HepG2 (cell line): ENCODE data around the gene DNPH1. TPM values are rescaled to one million over a fixed set of nuclear protein-coding genes. Genes with fewer than 3 reads are reported as not detected.
A peak's percentile ranks its signal among the peaks of the same experiment; 100 is the strongest.

Experiments used
- ATAC-seq: fragments of 200-7000 bp; cut with Tn5 transposase; 3 replicates; pipeline ENCODE4 v1.9.1; 2020; ENCODE audit warnings: mild to moderate bottlenecking, moderate library complexity
- BruUV-seq: library from RNA; stranded (reverse); fragments of 400-500 nt; replicated peaks from 2 replicates; lab custom pipeline; 2021; lab: Mats Ljungman, UMichigan
- CTCF ChIA-PET: fragments of 300-600 bp; formaldehyde crosslinking; extraction: SDS; loops from one replicate; lab custom pipeline; 2021; ENCODE audit warnings: low total read pairs, inconsistent platforms, low intra/inter-chr PET ratio; lab: Yijun Ruan, JAX
- POLR2A ChIA-PET: fragments of 350-600 bp; sonication (Branson Sonifier 250); formaldehyde crosslinking; loops from one replicate; lab custom pipeline; 2020; ENCODE audit warnings: antibody characterized with exemption, inconsistent platforms; lab: Yijun Ruan, JAX
- DNase-seq: peaks from one replicate; pipeline ENCODE4 v3.0.0-alpha.2; 2015; ENCODE audit warnings: low spot score
- FAIRE-seq: peaks from 3 replicates; lab custom pipeline; 2011; peaks lifted over from hg19 to GRCh38; lab: Jason Lieb, UNC
- H2AFZ ChIP-seq: one replicate; pipeline ENCODE4 v1.6.1; 2011; ENCODE audit warnings: low read length, inconsistent platforms
- H3K27ac ChIP-seq: fragments of 300-600 bp; 3 replicates; pipeline ENCODE4 v1.8.0; 2011; ENCODE audit warnings: mixed run types, mild to moderate bottlenecking, mixed read lengths, low read length, inconsistent platforms; ENCODE audit not compliant: insufficient read depth; ENCODE audit errors: extremely low read length
- H3K27me3 ChIP-seq, 2 experiments: fragments of 200-600 bp in 1 of 2; 2 replicates in 1 of 2; 3 replicates in 1 of 2; pipeline versions ENCODE4 v1.6.0 to v1.8.0; 2011; ENCODE audit warnings: low read length in 2 of 2, mild to moderate bottlenecking in 2 of 2, moderate library complexity in 2 of 2, inconsistent platforms in 1 of 2; ENCODE audit not compliant: insufficient read depth in 2 of 2, control insufficient read depth in 1 of 2
- H3K36me3 ChIP-seq, 2 experiments: fragments of 200-600 bp in 1 of 2; replicated peaks in 1 of 2; 2 replicates in 1 of 2; 3 replicates in 1 of 2; pipeline versions ENCODE4 v1.5.1 to v1.8.0; 2011; ENCODE audit warnings: low read length in 2 of 2, inconsistent platforms in 1 of 2; ENCODE audit not compliant: insufficient read depth in 2 of 2, control insufficient read depth in 1 of 2
- H3K4me1 ChIP-seq: 2 replicates; pipeline ENCODE4 v1.5.1; 2012; ENCODE audit warnings: low read length, inconsistent platforms; ENCODE audit not compliant: insufficient read depth
- H3K4me2 ChIP-seq: 2 replicates; pipeline ENCODE4 v1.6.0; 2011; ENCODE audit warnings: low read depth, low read length, inconsistent platforms
- H3K4me3 ChIP-seq, 3 experiments: fragments of 200-600 bp in 1 of 3; sonication (generic), shearing (Covaris generic) in 1 of 3; replicated peaks in 1 of 3; 2 replicates each; pipeline ENCODE4 v1.5.1; 2011 to 2016; ENCODE audit warnings: low read length in 3 of 3, inconsistent platforms in 2 of 3, low read depth in 2 of 3, mild to moderate bottlenecking in 2 of 3, control low read depth in 1 of 3, mixed read lengths in 1 of 3; ENCODE audit not compliant: insufficient read depth in 1 of 3
- H3K79me2 ChIP-seq: one replicate; pipeline ENCODE4 v1.6.1; 2011; ENCODE audit warnings: low read length, inconsistent platforms; ENCODE audit not compliant: insufficient read depth
- H3K9ac ChIP-seq: 2 replicates; pipeline ENCODE4 v1.6.0; 2011; ENCODE audit warnings: mild to moderate bottlenecking, low read depth, low read length, inconsistent platforms; ENCODE audit not compliant: insufficient read depth
- H3K9me3 ChIP-seq: 2 replicates; pipeline ENCODE4 v1.5.1; 2012; ENCODE audit warnings: mild to moderate bottlenecking, low read length
- H4K20me1 ChIP-seq: 2 replicates; pipeline ENCODE4 v1.6.0; 2011; ENCODE audit warnings: inconsistent platforms, mild to moderate bottlenecking, low read length, moderate library complexity; ENCODE audit not compliant: insufficient read depth
- ATF7-NPFF ChIP-seq: sonication (generic); formaldehyde crosslinking; IDR thresholded peaks from 2 replicates; pipeline ENCODE4 v1.8.1; 2023; ENCODE audit warnings: mild to moderate bottlenecking, low read depth, missing genetic modification reagents, moderate library complexity
- DBP ChIP-seq: sonication (generic); formaldehyde crosslinking; IDR thresholded peaks from 2 replicates; pipeline ENCODE4 v1.4.0; 2020; ENCODE audit warnings: missing genetic modification reagents; ENCODE audit errors: not compliant biosample characterization
- ELF1 ChIP-seq: sonication (generic); formaldehyde crosslinking; IDR thresholded peaks from 2 replicates; pipeline ENCODE4 v1.4.0; 2020; ENCODE audit warnings: missing genetic modification reagents
- HNRNPL ChIP-seq: fragments of 200-400 bp; formaldehyde crosslinking; IDR thresholded peaks from 2 replicates; pipeline ENCODE4 v1.6.1; 2017; ENCODE audit warnings: mild to moderate bottlenecking, low read depth, low read length
- HOXA5 ChIP-seq: sonication (generic); formaldehyde crosslinking; IDR thresholded peaks from 2 replicates; pipeline ENCODE4 v1.4.0; 2020; ENCODE audit warnings: missing genetic modification reagents
- MEIS1 ChIP-seq: sonication (generic); formaldehyde crosslinking; IDR thresholded peaks from 2 replicates; pipeline ENCODE4 v1.9.0; 2021; ENCODE audit warnings: mild to moderate bottlenecking, missing genetic modification reagents, moderate library complexity, borderline replicate concordance
- MLX ChIP-seq: IDR thresholded peaks from 2 replicates; pipeline ENCODE4 v1.6.1; 2016
- NBN ChIP-seq: fragments of 450-650 bp; conservative IDR thresholded peaks from 2 replicates; pipeline ENCODE4 v1.6.1; 2017
- NFIC ChIP-seq: IDR thresholded peaks from 2 replicates; pipeline ENCODE4 v1.6.1; 2012; ENCODE audit warnings: mild to moderate bottlenecking, low read length, inconsistent platforms
- NRL ChIP-seq: sonication (generic); formaldehyde crosslinking; IDR thresholded peaks from 2 replicates; pipeline ENCODE4 v1.5.0; 2020; ENCODE audit warnings: missing genetic modification reagents, mild to moderate bottlenecking, moderate library complexity, borderline replicate concordance
- PAF1 ChIP-seq: IDR thresholded peaks from 2 replicates; pipeline ENCODE4 v1.6.1; 2016; ENCODE audit warnings: missing genetic modification reagents, missing compliant biosample characterization
- RELA ChIP-seq: sonication (generic); formaldehyde crosslinking; IDR thresholded peaks from 2 replicates; pipeline ENCODE4 v1.4.0; 2020; ENCODE audit warnings: missing genetic modification reagents
- RFXAP ChIP-seq: sonication (generic); formaldehyde crosslinking; IDR thresholded peaks from 2 replicates; pipeline ENCODE4 v1.4.0; 2020; ENCODE audit warnings: missing genetic modification reagents, borderline replicate concordance
- SOX6 ChIP-seq, 2 experiments: fragments of 450-650 bp in 1 of 2; sonication (generic) in 1 of 2; formaldehyde crosslinking in 1 of 2; IDR thresholded peaks; 2 replicates each; pipeline versions ENCODE4 v1.4.0 to v1.6.1; 2017 to 2020; ENCODE audit warnings: antibody characterized with exemption in 1 of 2, mild to moderate bottlenecking in 1 of 2, missing genetic modification reagents in 1 of 2
- WIZ ChIP-seq: sonication (generic); formaldehyde crosslinking; IDR thresholded peaks from 2 replicates; pipeline ENCODE4 v1.5.1; 2020; ENCODE audit warnings: mild to moderate bottlenecking, missing genetic modification reagents
- YY1 ChIP-seq: IDR thresholded peaks from 2 replicates; pipeline ENCODE4 v1.6.1; 2011; ENCODE audit warnings: low read length, low read depth, moderate library complexity, mild to moderate bottlenecking; ENCODE audit not compliant: insufficient read depth, insufficient replicate concordance
- ZNF343 ChIP-seq: sonication (generic); formaldehyde crosslinking; IDR thresholded peaks from 2 replicates; pipeline ENCODE4 v1.4.0; 2020; ENCODE audit warnings: mild to moderate bottlenecking, missing genetic modification reagents
- ZNF383 ChIP-seq: sonication (generic); formaldehyde crosslinking; IDR thresholded peaks from 2 replicates; pipeline ENCODE4 v1.4.0; 2020; ENCODE audit warnings: missing genetic modification reagents, mild to moderate bottlenecking, borderline replicate concordance
- ZNF432 ChIP-seq: sonication (generic); formaldehyde crosslinking; IDR thresholded peaks from 2 replicates; pipeline ENCODE4 v1.5.0; 2020; ENCODE audit warnings: missing genetic modification reagents, mild to moderate bottlenecking, borderline replicate concordance
- WGBS: methylation state at CpG from one replicate; pipeline ENCODE4 v1.1.6; 2017; ENCODE audit warnings: low lambda C conversion rate; 5-methylcytosine and 5-hydroxymethylcytosine counted together
- in situ Hi-C: cut with HindIII; loops from 2 replicates; pipeline ENCODE4 v1.10.0; 2017; ENCODE audit warnings: low pct_unique_long_range_greater_than_20kb; ENCODE audit not compliant: extremely low pct_ligation_motif_present
- intact Hi-C: fragments of 100-400 bp; cut with micrococcal nuclease; formaldehyde crosslinking; loops from one replicate; pipeline ENCODE4 v1.10.0; 2022; ENCODE audit not compliant: unreplicated experiment
- polyA plus RNA-seq, 8 experiments: library from polyadenylated mRNA; depleted of rRNA in 3 of 8; stranded (reverse) in 7 of 8; unstranded in 1 of 8; fragments of >200 nt; fragmentation: Illumina TruSeq in 4 of 8; extraction: Trizol in 4 of 8; gene quantifications; 2 replicates each; pipeline versions ENCODE4 v1.2.1 to v1.2.3, GENCODE V29; 2011 to 2016; ENCODE audit warnings: low read depth in 4 of 8, missing spikeins in 1 of 8, mixed read lengths in 1 of 8; ENCODE audit not compliant: insufficient read depth in 1 of 8
- total RNA-seq, 5 experiments: library from RNA; depleted of rRNA; stranded (reverse); fragments of >200 nt; fragmentation: Illumina TruSeq; extraction: Trizol; gene quantifications; 2 replicates each; pipeline ENCODE4 v1.2.3, GENCODE V29; 2016; ENCODE audit warnings: low read depth in 1 of 5
- TF ChIP-seq, protein P1 (sequence below): sonication (generic); formaldehyde crosslinking; IDR thresholded peaks from 2 replicates; pipeline ENCODE4 v1.4.0; 2020; ENCODE audit warnings: mild to moderate bottlenecking, missing genetic modification reagents, borderline replicate concordance

DNPH1 gene
- total and polyA plus RNA-seq, 2 of the 13 experiments (the other 11 are each of a cell fraction or from before 2014, with no cell fraction given) = 56.5 to 75.1 TPM

- TF ChIP-seq NRL (CRISPR knock-in tag) (peak; percentile 49; the same call in 1 of the 2 replicates), ZNF383 (CRISPR knock-in tag) (no peak), ATF7-NPFF (CRISPR knock-in tag) (no peak), PAF1 (CRISPR knock-in tag) (no peak), ZNF343 (0 out of 2 replicates have a peak, but pooled peaks have one; percentile 21)
Observed at GRCh38 chr6:43268355-43268700, 39.0 kb upstream of the DNPH1 start (continued).

- H4K20me1 ChIP-seq = no peaks in the 10 kb centered on the region
- peaks cover 96% of the 10 kb centered on the region for H3K4me1 ChIP-seq
- ChIA-PET POLR2A (interaction anchor here (0.7 to 20.0 kb wide), 29 partner anchors 10 to 339 kb away, joined by 3 to 314 read pairs (median 4); partner anchors contain the start of genes ABCC10, CNPY3, CRIP3 and CUL9), CTCF (no interaction called here)
- ATAC-seq (peak; percentile 85), FAIRE-seq (peak; percentile 99), DNase-seq (peak; percentile 99)
- no peaks in the 10 kb centered on the region for H3K79me2 ChIP-seq
- no peaks in the 10 kb centered on the region for H3K9me3 ChIP-seq
- H3K27ac ChIP-seq = peak overlapping the region; percentile 91
- no peaks in the 10 kb centered on the region for H3K36me3 ChIP-seq
- in situ Hi-C loops (no loop called here), intact Hi-C loops (loop anchor here (2.0 to 10.0 kb wide), 2 partner anchors 23 to 157 kb away; partner anchors contain the start of gene ABCC10)
- peak overlapping the region; percentile 58 for H3K4me2 ChIP-seq
- peak overlapping the region in 1 of 3 experiments; percentile 36; a peak in 2 of 6 replicates for H3K4me3 ChIP-seq
- peak overlapping the region; percentile 69 for H3K9ac ChIP-seq
- BruUV-seq = TSS peak; percentile 67
- H2AFZ ChIP-seq = no peak overlapping the region
- H3K27me3 ChIP-seq = no peaks in the 10 kb centered on the region
- 0% methylated on average over 7 of the region's 7 CpGs for WGBS
- no peak for TF ChIP-seq PAF1 (CRISPR knock-in tag)
- no peak for TF ChIP-seq SOX6 (IDR thresholded peaks at IDR 0.05)
- peak; percentile 100 for TF ChIP-seq SOX6 (CRISPR knock-in tag; IDR thresholded peaks at IDR 0.05)
- peak; percentile 99 for TF ChIP-seq MEIS1 (CRISPR knock-in tag)
- peak; percentile 79 for TF ChIP-seq YY1
- TF ChIP-seq NBN = no peak
- peak; percentile 77 for TF ChIP-seq ELF1 (CRISPR knock-in tag)
- no peak for TF ChIP-seq ZNF432 (CRISPR knock-in tag)
- peak; percentile 90 for TF ChIP-seq HNRNPL
- TF ChIP-seq HOXA5 (CRISPR knock-in tag) = peak; percentile 93; the same call in 1 of the 2 replicates
- TF ChIP-seq, protein P1, sequence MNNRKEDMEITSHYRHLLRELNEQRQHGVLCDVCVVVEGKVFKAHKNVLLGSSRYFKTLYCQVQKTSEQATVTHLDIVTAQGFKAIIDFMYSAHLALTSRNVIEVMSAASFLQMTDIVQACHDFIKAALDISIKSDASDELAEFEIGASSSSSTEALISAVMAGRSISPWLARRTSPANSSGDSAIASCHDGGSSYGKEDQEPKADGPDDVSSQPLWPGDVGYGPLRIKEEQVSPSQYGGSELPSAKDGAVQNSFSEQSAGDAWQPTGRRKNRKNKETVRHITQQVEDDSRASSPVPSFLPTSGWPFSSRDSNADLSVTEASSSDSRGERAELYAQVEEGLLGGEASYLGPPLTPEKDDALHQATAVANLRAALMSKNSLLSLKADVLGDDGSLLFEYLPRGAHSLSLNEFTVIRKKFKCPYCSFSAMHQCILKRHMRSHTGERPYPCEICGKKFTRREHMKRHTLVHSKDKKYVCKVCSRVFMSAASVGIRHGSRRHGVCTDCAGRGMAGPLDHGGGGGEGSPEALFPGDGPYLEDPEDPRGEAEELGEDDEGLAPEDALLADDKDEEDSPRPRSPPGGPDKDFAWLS (CRISPR knock-in tag) = peak; percentile 95; the same call in 1 of the 2 replicates
- TF ChIP-seq DBP = peak; percentile 28
- no peak for TF ChIP-seq NFIC
- peak; percentile 100 for TF ChIP-seq MLX (CRISPR knock-in tag)
- peak; percentile 88 for TF ChIP-seq WIZ (CRISPR knock-in tag)
- peak; percentile 91 for TF ChIP-seq RFXAP
- peak; percentile 32; the same call in 1 of the 2 replicates for TF ChIP-seq RELA (CRISPR knock-in tag)
Observed at GRCh38 chr6:43267619-43268354, 38.5 kb upstream of the DNPH1 start.
